GM12891 (cell line): ENCODE data around the gene CHERP.

ENCODE experiments used
- POLR2A ChIP-seq: IDR thresholded peaks from 2 replicates; pipeline ENCODE4 v1.6.1; 2011; ENCODE audit warnings: low read depth, low read length, control low read depth
- TAF1 ChIP-seq: IDR thresholded peaks from 2 replicates; pipeline ENCODE4 v1.6.1; 2011; ENCODE audit warnings: low read depth, low read length, control low read depth

DNA sequence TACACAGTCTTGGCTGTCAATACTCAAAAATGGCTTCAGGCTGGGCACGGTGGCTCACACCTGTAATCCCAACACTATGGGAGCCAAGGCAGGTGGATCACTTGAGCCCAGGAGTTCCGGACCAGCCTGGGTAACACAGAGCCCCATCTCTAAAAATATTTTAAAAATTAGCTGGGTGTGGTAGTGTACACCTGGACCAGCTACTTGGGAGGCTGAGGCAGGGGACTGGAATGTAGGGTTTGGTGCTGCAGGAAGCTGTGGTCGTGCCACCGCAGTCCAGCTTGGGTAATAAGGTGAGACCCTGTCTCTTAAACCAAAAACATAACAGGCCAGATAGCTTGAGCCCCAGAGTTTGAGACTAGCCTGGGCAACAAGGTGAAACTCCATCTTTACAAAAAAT lies 6.7 kb upstream of the CHERP start:
- TF ChIP-seq POLR2A, result no peak
- no peak for TF ChIP-seq TAF1
